Measurements from ENCODE around the gene TMEM59. TPM values are rescaled to one million over a fixed set of nuclear protein-coding genes. Genes with fewer than 3 reads are reported as not detected.

Gene TMEM59
- total and polyA plus RNA-seq, 2 donors (not counting 1 experiment from before 2014, with no cell fraction given), result 66.3 to 146 TPM

- Histone ChIP-seq H2AFZ (ENCODE audit: insufficient read depth, low read depth, low read length, poor library complexity, severe bottlenecking) (no peak overlapping the region), H3K9me3 (ENCODE audit: control extremely low read depth in 1 of 3, control insufficient read depth in 2 of 3, insufficient read depth in 1 of 3, low read length in 2 of 3) (no peaks in the 10 kb centered on the region), H3K79me2 (ENCODE audit: control insufficient read depth, insufficient read depth, low read length) (peaks cover 23% of the 10 kb centered on the region), H3K36me3 (replicated peaks in 1 of 2; ENCODE audit: control extremely low read depth in 1 of 2, control insufficient read depth in 1 of 2, extremely low read depth in 1 of 2, insufficient read depth in 2 of 2, low read length in 1 of 2) (peaks cover 0 to 4% of the 10 kb centered on the region in 2 experiments), H3K4me1 (ENCODE audit: control insufficient read depth in 2 of 2, insufficient read depth in 2 of 2, low read length in 2 of 2) (no peaks in the 10 kb centered on the region), H3K27ac (ENCODE audit: low read length in 2 of 2) (no peak overlapping the region), H3K9ac (ENCODE audit: low read length) (no peak overlapping the region), H3K4me2 (replicated peaks; ENCODE audit: low read depth, low read length, poor library complexity, severe bottlenecking) (no peak overlapping the region), H3K4me3 (ENCODE audit: control extremely low read depth in 1 of 5, extremely low read depth in 1 of 5, insufficient read depth in 1 of 5, low read depth in 2 of 5, low read length in 4 of 5) (no peak overlapping the region), H3K27me3 (replicated peaks in 1 of 4; ENCODE audit: control extremely low read depth in 1 of 4, control insufficient read depth in 3 of 4, insufficient read depth in 4 of 4, low read length in 3 of 4) (no peaks in the 10 kb centered on the region), H4K20me1 (ENCODE audit: control insufficient read depth, insufficient read depth, low read length, poor library complexity, severe bottlenecking) (no peaks in the 10 kb centered on the region)
- H3K27ac Mint-ChIP-seq, result no peak overlapping the region
- WGBS (ENCODE audit: insufficient coverage), result 100% methylated on average over 5 of the region's 5 CpGs
- CTCF ChIA-PET, result no interaction called here
- no peaks in the 10 kb centered on the region for H3K9me3 Mint-ChIP-seq (ENCODE audit: insufficient read depth)
- ATAC-seq (ENCODE audit: low read depth) (no peak), DNase-seq (no peak)
- intact Hi-C loops (cut with micrococcal nuclease), result no loop called here
- POLR2A ChIA-PET, result no interaction called here
- H3K4me3 Mint-ChIP-seq, result no peak overlapping the region
- TF ChIP-seq CTCF (IDR thresholded peaks at IDR 0.05) (no peak), EZH2 (IDR thresholded peaks at IDR 0.05; ENCODE audit: borderline replicate concordance, insufficient read depth, low read depth, low read length, poor library complexity, severe bottlenecking) (no peak)
- H3K4me1 Mint-ChIP-seq, result peaks cover 2% of the 10 kb centered on the region
- no peaks in the 10 kb centered on the region for H3K27me3 Mint-ChIP-seq
These were observed 11.3 kb upstream of the TMEM59 start for GRCh38 chr1:54064299-54064698.

- Histone ChIP-seq H3K27ac (ENCODE audit: low read length in 2 of 2) (peak overlapping the region in 1 of 2 donors; percentile 94), H3K4me1 (ENCODE audit: control insufficient read depth in 2 of 2, insufficient read depth in 2 of 2, low read length in 2 of 2) (peaks cover 30 to 35% of the 10 kb centered on the region in 2 donors), H3K9ac (ENCODE audit: low read length) (peak overlapping the region; percentile 95), H3K4me2 (replicated peaks; ENCODE audit: low read depth, low read length, poor library complexity, severe bottlenecking) (peak overlapping the region; percentile 94), H3K27me3 (replicated peaks in 1 of 4; ENCODE audit: control extremely low read depth in 1 of 4, control insufficient read depth in 3 of 4, insufficient read depth in 4 of 4, low read length in 3 of 4) (no peaks in the 10 kb centered on the region), H3K9me3 (ENCODE audit: control extremely low read depth in 1 of 3, control insufficient read depth in 2 of 3, insufficient read depth in 1 of 3, low read length in 2 of 3) (no peaks in the 10 kb centered on the region), H3K36me3 (replicated peaks in 1 of 2; ENCODE audit: control extremely low read depth in 1 of 2, control insufficient read depth in 1 of 2, extremely low read depth in 1 of 2, insufficient read depth in 2 of 2, low read length in 1 of 2) (peaks cover 0 to 6% of the 10 kb centered on the region in 2 experiments), H3K4me3 (ENCODE audit: control extremely low read depth in 1 of 5, extremely low read depth in 1 of 5, insufficient read depth in 1 of 5, low read depth in 2 of 5, low read length in 4 of 5) (peak overlapping the region; percentile 61 to 92 (median 67)), H2AFZ (ENCODE audit: insufficient read depth, low read depth, low read length, poor library complexity, severe bottlenecking) (peak overlapping the region; percentile 95), H3K79me2 (ENCODE audit: control insufficient read depth, insufficient read depth, low read length) (peaks cover 89% of the 10 kb centered on the region), H4K20me1 (ENCODE audit: control insufficient read depth, insufficient read depth, low read length, poor library complexity, severe bottlenecking) (peaks cover 4% of the 10 kb centered on the region)
- TF ChIP-seq EZH2 (IDR thresholded peaks at IDR 0.05; ENCODE audit: borderline replicate concordance, insufficient read depth, low read depth, low read length, poor library complexity, severe bottlenecking) (no peak), CTCF (IDR thresholded peaks at IDR 0.05) (no peak)
- DNase-seq (no peak), ATAC-seq (ENCODE audit: low read depth) (no peak)
- Mint-ChIP-seq H3K4me3 (no peak overlapping the region), H3K27me3 (no peaks in the 10 kb centered on the region), H3K4me1 (peaks cover 31% of the 10 kb centered on the region), H3K27ac (peak overlapping the region; percentile 60), H3K9me3 (ENCODE audit: insufficient read depth) (no peaks in the 10 kb centered on the region)
- intact Hi-C loops (cut with micrococcal nuclease), result no loop called here
- ChIA-PET POLR2A (interaction anchor here (1.5 kb wide), 1 partner anchor 15 kb away, joined by 3 read pairs; no protein-coding TSS in a partner anchor), CTCF (interaction anchor here (0.9 kb wide), 1 partner anchor 194 kb away, joined by 3 read pairs; no protein-coding TSS in a partner anchor)
- 6% methylated on average over 4 of the region's 5 CpGs for WGBS (ENCODE audit: insufficient coverage)
These were observed 1.4 kb upstream of the TMEM59 start for GRCh38 chr1:54054438-54054749.

Data from B cell (primary cell).